Astrocyte of the cerebellum (primary cell): ENCODE results near the gene COL8A2.

Experiments used
- DNase-seq: peaks from one replicate; pipeline ENCODE4 v3.0.0-alpha.2; 2011; ENCODE audit warnings: low read depth
- H3K4me3 ChIP-seq: 2 replicates; pipeline ENCODE4 v1.5.1; 2011; ENCODE audit warnings: mild to moderate bottlenecking, low read depth, low read length, moderate library complexity
- in situ Hi-C: cut with HindIII; loops from 2 replicates; pipeline ENCODE4 v1.10.0; 2017; ENCODE audit warnings: low sequenced_read_pairs
- TF ChIP-seq, protein P1 (sequence below): IDR thresholded peaks from 2 replicates; pipeline ENCODE4 v1.5.1; 2012; ENCODE audit warnings: low read length, low read depth, moderate library complexity, mild to moderate bottlenecking; ENCODE audit errors: missing control alignments

Gene COL8A2

GRCh38 chr1:36107394-36107793 is 17.6 kb downstream of the COL8A2 start:
- in situ Hi-C loops = no loop called here
- DNase-seq = no peak
- TF ChIP-seq, protein P1, sequence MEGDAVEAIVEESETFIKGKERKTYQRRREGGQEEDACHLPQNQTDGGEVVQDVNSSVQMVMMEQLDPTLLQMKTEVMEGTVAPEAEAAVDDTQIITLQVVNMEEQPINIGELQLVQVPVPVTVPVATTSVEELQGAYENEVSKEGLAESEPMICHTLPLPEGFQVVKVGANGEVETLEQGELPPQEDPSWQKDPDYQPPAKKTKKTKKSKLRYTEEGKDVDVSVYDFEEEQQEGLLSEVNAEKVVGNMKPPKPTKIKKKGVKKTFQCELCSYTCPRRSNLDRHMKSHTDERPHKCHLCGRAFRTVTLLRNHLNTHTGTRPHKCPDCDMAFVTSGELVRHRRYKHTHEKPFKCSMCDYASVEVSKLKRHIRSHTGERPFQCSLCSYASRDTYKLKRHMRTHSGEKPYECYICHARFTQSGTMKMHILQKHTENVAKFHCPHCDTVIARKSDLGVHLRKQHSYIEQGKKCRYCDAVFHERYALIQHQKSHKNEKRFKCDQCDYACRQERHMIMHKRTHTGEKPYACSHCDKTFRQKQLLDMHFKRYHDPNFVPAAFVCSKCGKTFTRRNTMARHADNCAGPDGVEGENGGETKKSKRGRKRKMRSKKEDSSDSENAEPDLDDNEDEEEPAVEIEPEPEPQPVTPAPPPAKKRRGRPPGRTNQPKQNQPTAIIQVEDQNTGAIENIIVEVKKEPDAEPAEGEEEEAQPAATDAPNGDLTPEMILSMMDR = no peak
- no peak overlapping the region for H3K4me3 ChIP-seq

GRCh38 chr1:36106269-36106668 is 18.8 kb downstream of the COL8A2 start:
- no peak for DNase-seq
- in situ Hi-C loops = no loop called here
- H3K4me3 ChIP-seq = no peak overlapping the region
- TF ChIP-seq, protein P1 = no peak

DNA sequence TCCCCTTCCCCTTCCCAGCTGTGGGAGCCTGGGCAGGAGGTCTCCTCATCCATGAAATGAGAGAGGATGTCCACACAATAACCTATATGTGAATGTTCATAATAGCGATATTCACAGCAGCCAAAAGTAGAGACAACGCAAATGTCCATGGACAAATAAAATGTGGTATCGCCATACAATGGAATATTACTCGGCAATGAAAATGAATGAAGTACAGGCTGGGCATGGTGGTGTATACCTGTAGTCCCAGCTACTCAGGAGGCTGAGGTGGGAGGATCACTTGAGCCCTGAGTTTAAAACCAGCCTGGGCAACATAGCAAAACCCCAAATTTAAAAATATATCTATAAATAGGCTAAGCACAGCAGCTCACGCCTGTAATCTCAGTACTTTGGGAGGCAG is 23.5 kb downstream of the COL8A2 start:
- TF ChIP-seq, protein P1 = no peak
- DNase-seq = no peak
- no peak overlapping the region for H3K4me3 ChIP-seq
- in situ Hi-C loops = no loop called here

DNA sequence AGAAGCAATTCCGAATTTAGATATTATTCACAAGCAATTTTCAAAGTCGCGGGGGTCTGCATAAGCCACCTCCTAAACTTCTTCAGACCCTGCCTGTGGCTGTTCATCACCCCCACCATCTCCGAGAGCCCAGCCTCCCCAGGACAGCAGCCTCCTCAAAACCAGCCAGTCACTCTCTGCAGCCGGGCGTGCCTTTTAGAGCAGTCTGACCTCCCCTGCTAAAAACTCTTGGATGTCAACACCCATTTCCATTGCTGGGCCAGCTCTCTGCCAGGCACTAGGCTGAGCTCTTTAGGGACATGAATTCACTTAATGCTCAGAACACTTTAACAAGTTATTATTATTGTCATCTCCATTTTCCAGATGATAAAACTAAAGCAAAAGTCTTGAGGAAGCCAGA is 24.6 kb downstream of the COL8A2 start:
- no peak overlapping the region for H3K4me3 ChIP-seq
- in situ Hi-C loops = no loop called here
- DNase-seq = no peak
- TF ChIP-seq, protein P1 = no peak

- in situ Hi-C loops = no loop called here
- DNase-seq = no peak
- TF ChIP-seq, protein P1 = peak; percentile 73
- H3K4me3 ChIP-seq = no peak overlapping the region
These were observed 25.2 kb downstream of the COL8A2 start for GRCh38 chr1:36099681-36100341.

GRCh38 chr1:36098650-36099365 is 26.2 kb downstream of the COL8A2 start:
- no peak overlapping the region for H3K4me3 ChIP-seq
- no peak for DNase-seq

More at GRCh38 chr1:36098650-36099365, 26.2 kb downstream of the COL8A2 start:
- TF ChIP-seq, protein P1 = no peak
- in situ Hi-C loops = no loop called here
